NCI-H510A (cell line): ENCODE data around the gene TULP4.
"Not testable (repeated sequence)": the region's sequence is repeated elsewhere in the genome, so short reads cannot be mapped to it uniquely, and the experiment has no call there.

ENCODE experiments used
- DNase-seq: peaks from one replicate; lab custom pipeline; 2025; lab: John Stamatoyannopoulos, UW

The TULP4 gene

DNA sequence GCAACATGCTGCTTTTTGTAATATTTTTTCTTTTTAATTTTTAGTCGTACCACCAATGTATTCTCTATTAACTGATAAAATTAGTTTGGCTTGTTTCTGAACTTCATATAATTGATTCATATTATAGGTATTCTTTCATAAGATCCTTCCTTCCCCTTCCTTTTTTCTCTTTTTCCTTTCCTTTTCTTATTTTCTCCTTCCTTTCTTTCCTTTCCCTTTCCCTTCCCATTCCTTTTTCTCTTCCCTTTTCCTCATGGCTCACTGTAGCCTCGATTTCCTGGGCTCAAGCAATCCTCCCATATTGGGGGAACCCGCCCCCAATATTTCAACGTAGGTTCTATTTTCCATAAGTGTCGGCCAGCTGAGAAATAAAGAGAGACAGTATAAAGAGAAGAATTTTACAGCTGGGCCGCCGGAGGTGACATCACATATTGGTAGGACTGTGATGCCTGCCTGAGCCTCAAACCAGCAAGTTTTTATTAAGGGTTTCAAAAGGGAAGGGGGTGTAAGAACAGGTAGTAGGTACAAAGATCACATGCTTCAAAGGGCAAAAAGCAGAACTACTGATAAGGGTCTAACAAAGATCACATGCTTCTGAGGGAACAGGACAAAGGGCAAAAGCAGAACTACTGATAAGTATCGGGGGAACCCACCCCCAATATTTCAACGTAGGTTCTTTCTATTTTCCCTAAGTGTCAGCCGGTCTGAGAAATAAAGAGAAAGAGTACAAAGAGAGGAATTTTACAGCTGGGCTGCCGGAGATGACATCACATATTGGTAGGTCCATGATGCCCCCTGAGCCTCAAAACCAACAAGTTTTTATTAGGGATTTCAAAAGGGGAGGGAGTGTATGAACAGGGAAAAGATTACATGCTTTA lies 16.1 kb upstream of the TULP4 start:
- not testable (repeated sequence) for DNase-seq

DNA sequence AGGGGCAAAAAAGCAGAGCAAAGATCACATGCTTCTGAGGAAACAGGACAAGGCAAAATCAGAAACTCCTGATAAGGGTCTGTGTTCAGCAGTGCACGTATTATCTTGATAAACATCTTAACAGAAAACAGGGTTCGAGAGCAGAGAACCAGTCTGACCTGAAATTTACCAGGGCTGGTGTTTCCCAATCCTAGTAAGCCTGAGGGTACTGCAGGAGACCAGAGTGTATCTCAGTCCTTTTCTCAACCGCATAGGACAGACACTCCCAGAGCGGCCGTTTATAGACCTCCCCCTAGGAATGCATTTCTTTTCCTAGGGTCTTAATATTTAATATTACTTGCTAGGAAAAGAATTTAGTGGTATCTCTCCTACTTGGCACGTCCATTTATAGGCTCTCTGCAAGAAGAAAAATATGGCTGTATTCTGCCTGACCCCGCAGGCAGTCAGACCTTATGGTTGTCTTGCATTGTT lies 15.4 kb upstream of the TULP4 start:
- DNase-seq = not testable (repeated sequence)

DNA sequence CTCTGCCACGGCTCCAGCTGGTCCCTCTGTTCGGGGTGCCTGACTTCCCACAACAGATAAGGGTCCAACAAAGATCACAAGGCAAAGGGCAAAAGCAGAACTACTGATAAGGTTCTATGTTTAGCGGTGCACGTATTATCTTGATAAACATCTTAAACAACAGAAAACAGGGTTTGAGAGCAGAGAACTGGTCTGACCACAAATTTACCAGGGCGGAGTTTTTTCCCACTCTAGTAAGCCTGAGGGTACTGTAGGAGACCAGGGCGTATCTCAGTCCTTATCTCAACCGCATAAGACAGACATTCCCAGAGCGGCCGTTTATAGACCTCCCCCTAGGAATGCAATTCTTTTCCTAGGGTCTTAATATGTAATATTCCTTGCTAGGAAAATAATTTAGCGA lies 14.6 kb upstream of the TULP4 start:
- DNase-seq = not testable (repeated sequence)

DNA sequence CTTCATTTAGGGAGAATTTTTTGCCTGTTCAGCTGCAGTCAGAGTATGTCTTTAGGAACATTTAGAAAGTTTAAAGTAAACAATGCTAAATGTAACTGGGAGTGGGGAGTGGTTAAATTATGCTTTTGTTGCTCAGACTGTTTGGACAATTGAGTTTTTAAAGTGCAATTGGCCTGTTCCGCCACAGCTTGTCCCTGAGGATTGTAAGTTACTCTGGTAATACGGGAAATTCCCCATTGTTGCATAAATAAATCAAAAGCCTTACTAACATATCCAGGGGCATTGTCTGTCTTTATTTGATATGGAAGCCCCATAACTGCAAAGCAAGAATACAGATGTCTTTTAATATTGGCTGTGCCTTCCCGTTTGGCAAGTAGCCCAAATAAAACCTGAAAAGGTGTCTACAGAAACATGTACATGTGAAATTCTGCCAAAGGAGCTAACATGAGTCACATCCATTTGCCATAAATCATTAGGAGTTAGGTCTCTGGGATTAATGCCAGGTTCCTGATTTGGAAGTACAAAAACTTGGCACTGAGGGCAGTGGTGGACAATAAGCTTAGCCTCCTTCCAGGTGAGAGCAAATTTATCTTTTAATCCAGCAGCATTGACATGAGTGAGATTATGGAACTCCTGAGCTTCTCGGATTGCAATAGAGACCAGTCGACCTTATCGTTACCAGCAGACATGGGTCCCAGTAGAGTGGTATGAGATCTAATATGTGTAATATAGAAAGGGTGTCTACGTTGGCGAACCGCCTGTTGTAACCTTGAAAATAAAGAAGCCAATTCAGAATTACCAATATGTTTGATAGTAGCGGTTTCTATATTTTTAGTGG lies 11.7 kb upstream of the TULP4 start:
- not testable (repeated sequence) for DNase-seq

GRCh38 chr6:158301561-158301960 lies 10.7 kb upstream of the TULP4 start:
- DNase-seq = not testable (repeated sequence)

- not testable (repeated sequence) for DNase-seq
These were observed 10.0 kb upstream of the TULP4 start for GRCh38 chr6:158302195-158302796.

DNA sequence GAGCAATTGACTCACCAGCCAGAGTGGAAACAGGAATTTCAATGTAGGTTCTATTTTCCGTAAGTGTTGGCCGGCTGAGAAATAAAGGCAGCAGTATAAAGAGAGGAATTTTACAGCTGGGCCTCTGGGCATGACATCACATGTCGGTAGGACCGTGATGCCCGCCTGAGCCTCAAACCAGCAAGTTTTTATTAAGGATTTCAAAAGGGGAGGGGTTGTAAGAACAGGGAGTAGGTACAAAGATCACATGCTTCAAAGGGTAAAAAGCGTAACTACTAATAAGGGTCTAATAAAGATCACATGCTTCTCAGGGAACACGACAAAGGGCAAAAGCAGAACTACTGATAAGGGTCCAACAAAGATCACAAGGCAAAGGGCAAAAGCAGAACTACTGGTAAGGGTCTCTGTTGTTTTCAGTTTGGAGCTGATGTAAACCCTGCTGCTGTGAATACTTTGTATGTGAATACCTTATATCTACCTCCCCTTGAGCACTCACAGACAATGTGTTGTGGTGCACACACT lies 9.0 kb upstream of the TULP4 start:
- DNase-seq = no peak

DNA sequence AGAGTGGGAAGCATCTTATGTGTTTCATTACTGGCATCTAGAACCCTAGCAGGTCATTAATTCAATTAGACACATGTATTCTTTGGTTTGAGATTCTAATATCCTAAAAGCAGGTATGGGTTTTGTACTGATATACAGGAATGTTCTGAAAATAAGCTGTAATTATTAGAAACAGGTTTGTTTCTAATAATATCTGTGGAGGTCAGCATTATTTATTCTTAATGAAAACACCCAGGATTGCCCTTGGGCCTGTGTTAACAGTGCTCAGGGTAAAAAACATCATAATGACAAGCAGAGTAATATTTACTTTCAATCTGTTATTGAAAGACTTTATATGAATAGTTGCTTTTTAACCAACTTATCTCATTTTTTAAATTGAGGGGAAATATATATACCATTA lies 8.0 kb upstream of the TULP4 start:
- no peak for DNase-seq

DNA sequence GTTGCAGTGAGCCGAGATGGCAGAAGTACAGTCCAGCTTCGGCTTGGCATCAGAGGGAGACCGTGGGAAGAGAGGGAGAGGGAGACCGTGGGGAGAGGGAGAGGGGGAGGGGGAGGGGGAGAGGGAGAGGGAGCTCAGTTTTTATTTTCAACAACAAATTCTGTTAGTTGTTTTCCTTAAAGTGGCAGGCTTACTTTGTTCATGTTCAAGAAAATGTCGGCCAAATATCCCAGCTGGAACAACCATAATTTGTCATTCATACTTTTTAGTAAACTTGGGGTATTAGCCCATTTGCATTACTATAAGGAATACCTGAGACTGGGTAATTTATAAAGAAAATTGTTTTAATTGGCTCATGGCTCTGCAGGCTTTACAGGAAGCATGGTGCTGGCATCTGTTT lies 2.5 kb upstream of the TULP4 start:
- DNase-seq = no peak

GRCh38 chr6:158311193-158311592 lies 1.1 kb upstream of the TULP4 start:
- no peak for DNase-seq

DNA sequence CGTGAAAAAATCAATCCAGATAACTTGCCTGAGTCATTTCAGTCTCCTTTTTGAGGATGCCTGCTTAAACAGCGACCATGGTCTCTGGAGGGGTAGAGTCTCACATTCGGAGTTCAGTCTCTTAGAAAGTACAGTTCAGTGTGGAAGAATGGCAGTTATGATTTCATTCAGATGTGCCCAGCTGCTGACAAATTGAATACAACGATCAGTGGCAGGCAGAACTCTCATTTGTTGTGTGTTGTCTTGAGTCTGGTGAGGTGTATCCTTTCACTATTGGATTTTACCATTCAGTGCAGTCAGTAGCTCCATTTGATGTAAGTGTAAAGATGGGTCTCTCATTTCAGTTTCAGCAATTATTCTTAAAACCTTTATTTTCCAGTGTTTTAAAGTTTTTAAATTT lies 639 bp upstream of the TULP4 start:
- DNase-seq = no peak

GRCh38 chr6:158312672-158313397 lies 570 bp downstream of the TULP4 start:
- no peak for DNase-seq

DNA sequence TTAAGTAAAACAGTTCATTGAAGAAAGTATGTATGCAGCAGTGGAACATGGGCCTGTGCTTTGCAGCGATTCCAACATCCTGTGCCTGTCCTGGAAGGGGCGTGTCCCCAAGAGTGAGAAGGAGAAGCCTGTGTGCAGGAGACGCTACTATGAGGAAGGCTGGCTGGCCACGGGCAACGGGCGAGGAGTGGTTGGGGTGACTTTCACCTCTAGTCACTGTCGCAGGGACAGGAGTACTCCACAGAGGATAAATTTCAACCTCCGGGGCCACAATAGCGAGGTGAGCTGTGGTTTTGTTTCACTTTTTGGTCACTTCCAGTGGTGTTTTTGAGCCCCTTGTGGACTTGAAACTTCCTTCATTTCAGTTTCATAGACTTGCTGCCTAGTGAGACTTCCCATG lies 1.7 kb downstream of the TULP4 start:
- DNase-seq = no peak

DNA sequence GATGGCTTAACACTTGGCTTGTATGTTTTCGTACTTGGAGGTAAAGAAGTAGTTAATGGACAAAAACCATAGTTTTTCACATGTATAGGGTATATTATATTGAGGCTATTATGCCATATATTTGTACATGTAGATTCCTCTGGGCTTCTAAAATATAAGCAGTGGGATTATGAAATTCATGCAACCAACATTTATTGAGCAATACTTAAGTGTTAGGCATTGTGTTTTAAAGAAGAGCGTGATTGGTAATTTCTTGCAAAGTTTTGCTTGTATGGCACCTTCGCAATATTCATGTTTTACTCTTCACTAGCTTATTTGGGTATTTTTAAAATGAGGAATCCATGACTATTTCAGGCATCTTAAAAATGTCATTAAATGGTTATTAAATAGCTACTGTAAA lies 2.5 kb downstream of the TULP4 start:
- DNase-seq = no peak

DNA sequence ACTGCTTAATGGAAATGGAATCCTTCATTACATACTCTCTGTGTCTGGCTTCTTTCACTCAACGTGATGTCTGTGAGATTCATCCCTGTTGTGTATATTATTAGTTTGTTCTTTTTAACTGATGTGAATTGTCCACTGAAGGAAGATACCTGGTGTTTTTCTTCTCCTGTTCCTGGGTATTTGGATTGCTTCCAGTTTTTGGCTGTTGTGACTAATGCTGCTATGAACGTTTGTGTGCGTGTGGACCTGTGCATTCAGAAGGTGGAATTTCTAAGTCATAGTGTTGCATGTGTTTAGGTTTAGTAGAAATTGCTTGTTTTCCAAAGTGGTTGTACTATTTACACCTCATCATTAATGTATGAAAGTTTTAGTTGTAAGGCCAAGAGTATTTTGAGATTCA lies 3.8 kb downstream of the TULP4 start:
- no peak for DNase-seq

GRCh38 chr6:158321960-158322359 lies 9.7 kb downstream of the TULP4 start:
- no peak for DNase-seq

GRCh38 chr6:158322400-158322723 lies 10.1 kb downstream of the TULP4 start:
- DNase-seq = no peak

GRCh38 chr6:158322724-158323560 lies 10.7 kb downstream of the TULP4 start:
- DNase-seq = no peak

DNA sequence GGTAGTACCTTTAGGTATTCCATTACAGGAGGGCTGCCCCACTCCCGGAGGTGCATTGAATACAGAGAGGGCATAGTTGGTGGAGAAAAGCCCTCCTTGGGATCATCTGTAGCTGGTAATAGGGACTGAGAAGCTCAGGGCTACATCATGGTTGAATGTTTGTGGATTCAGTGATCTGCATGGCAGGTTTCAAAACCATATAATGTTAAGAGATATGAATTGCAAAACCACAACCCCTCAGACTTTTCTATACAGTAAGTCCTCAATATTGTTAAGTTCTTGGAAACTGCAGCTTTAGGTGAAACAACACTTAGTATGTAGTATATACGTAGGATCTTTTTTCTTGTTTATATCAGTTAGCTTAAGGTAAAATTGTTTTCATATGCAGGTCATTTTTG lies 11.3 kb downstream of the TULP4 start:
- no peak for DNase-seq

- DNase-seq = no peak
These were observed 11.9 kb downstream of the TULP4 start for GRCh38 chr6:158324136-158324535.

GRCh38 chr6:158327211-158327610 lies 14.9 kb downstream of the TULP4 start:
- no peak for DNase-seq
